HG03432 (cell line): ENCODE measurements around the gene RREB1.
"Not testable (repeated sequence)": the region's sequence is repeated elsewhere in the genome, so short reads cannot be mapped to it uniquely, and the experiment has no call there.

Source experiments
- ATAC-seq: cut with Tn5 transposase; IDR thresholded peaks from one replicate; pipeline ENCODE4 v1.9.1; 2021; ENCODE audit warnings: mild to moderate bottlenecking, moderate library complexity; ENCODE audit not compliant: unreplicated experiment

The RREB1 gene

GRCh38 chr6:7142228-7142801, 34.6 kb downstream of the RREB1 start:
- no peak for ATAC-seq

GRCh38 chr6:7142918-7143475, 35.2 kb downstream of the RREB1 start:
- ATAC-seq, result no peak

GRCh38 chr6:7143476-7143974, 35.8 kb downstream of the RREB1 start:
- no peak for ATAC-seq

- no peak for ATAC-seq
Measured at GRCh38 chr6:7144872-7145584, 37.3 kb downstream of the RREB1 start.

GRCh38 chr6:7145585-7145884, 37.8 kb downstream of the RREB1 start:
- ATAC-seq, result no peak

GRCh38 chr6:7145885-7146828, 38.4 kb downstream of the RREB1 start:
- peak; percentile 62 for ATAC-seq

GRCh38 chr6:7147051-7147671, 39.4 kb downstream of the RREB1 start:
- ATAC-seq, result no peak

GRCh38 chr6:7148100-7148822, 40.5 kb downstream of the RREB1 start:
- ATAC-seq, result no peak

GRCh38 chr6:7150381-7151064, 42.8 kb downstream of the RREB1 start:
- ATAC-seq, result no peak

GRCh38 chr6:7151381-7151780, 43.6 kb downstream of the RREB1 start:
- no peak for ATAC-seq

- ATAC-seq, result no peak
Measured at GRCh38 chr6:7152462-7152861, 44.7 kb downstream of the RREB1 start.

GRCh38 chr6:7153789-7154188, 46.0 kb downstream of the RREB1 start:
- no peak for ATAC-seq

GRCh38 chr6:7154341-7155139, 46.8 kb downstream of the RREB1 start:
- peak; percentile 75 for ATAC-seq

GRCh38 chr6:7155871-7156579, 48.3 kb downstream of the RREB1 start:
- peak; percentile 47 for ATAC-seq

GRCh38 chr6:7156643-7157278, 49.0 kb downstream of the RREB1 start:
- no peak for ATAC-seq

GRCh38 chr6:7157307-7157706, 49.5 kb downstream of the RREB1 start:
- not testable (repeated sequence) for ATAC-seq

GRCh38 chr6:7157752-7158616, 50.2 kb downstream of the RREB1 start:
- no peak for ATAC-seq
